22Rv1 (cell line): ENCODE results near the gene RERE.

Experiments
- CTCF ChIP-seq: fragments of 450-650 bp; IDR thresholded peaks from 2 replicates; pipeline ENCODE4 v1.5.1; 2017; ENCODE audit warnings: mild to moderate bottlenecking
- ZFX ChIP-seq: fragments of 450-650 bp; IDR thresholded peaks from 2 replicates; pipeline ENCODE4 v1.6.1; 2017; ENCODE audit warnings: antibody characterized with exemption, borderline replicate concordance

DNA sequence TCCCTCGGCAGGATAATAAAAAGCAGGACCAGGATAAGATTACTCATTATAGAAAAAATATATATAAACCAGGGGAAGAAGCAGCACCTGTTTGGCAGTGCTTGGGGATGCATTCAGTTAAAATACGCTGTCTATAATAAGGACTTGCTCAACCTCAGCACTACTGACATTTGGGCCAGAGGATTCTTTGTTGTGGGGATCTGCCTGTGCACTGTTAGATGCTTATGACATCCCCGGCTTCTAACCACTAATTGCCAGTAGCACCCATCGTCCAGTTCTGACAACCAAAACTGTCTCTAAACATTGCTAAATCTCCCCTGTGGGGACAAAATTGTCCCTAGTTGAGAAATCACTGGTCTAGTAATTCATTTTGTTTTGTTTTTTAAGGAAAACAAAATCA is 257.4 kb downstream of the RERE start:
- TF ChIP-seq CTCF: no peak
- TF ChIP-seq ZFX: no peak
